ENCODE data around the gene DSG2. TPM values are rescaled to one million over a fixed set of nuclear protein-coding genes. Genes with fewer than 3 reads are reported as not detected.
A peak's percentile ranks its signal among the peaks of the same experiment; 100 is the strongest.

The DSG2 gene
- 8.7 TPM for polyA plus RNA-seq (2012; ENCODE audit: low read depth, missing spikeins)

GRCh38 chr18:31497836-31498573 lies at the start of gene DSG2:
DSG2 (plus strand) TSS chr18:31498177; CDS start chr18:31498252, 75 bp downstream.
- peak; percentile 41; the same call in 1 of the 2 replicates for TF ChIP-seq POLR2AphosphoS5 (IDR thresholded peaks at IDR 0.05; ENCODE audit: low read depth, low read length)
- TF ChIP-seq POU2F2 (IDR thresholded peaks at IDR 0.05; ENCODE audit: low read depth, low read length), result no peak
- TF ChIP-seq TAF1 (IDR thresholded peaks at IDR 0.05; ENCODE audit: low read depth, low read length), result peak; percentile 1; the same call in 1 of the 2 replicates
- no peak for TF ChIP-seq PAX5 (IDR thresholded peaks at IDR 0.05; ENCODE audit: insufficient read depth, low read length, severe bottlenecking)
- no peak for TF ChIP-seq SPI1 (IDR thresholded peaks at IDR 0.05; ENCODE audit: low read depth, low read length)
- 0 out of 2 replicates have a peak, but pooled peaks have one; percentile 33 for TF ChIP-seq POLR2A (IDR thresholded peaks at IDR 0.05; ENCODE audit: low read depth, low read length)
- FAIRE-seq, result peak; percentile 85
- peak; percentile 74 for DNase-seq (ENCODE audit: insufficient read length, low spot score)

GRCh38 chr18:31450409-31450808 lies 47.6 kb upstream of the DSG2 start:
- DNase-seq (ENCODE audit: insufficient read length, low spot score) (no peak), FAIRE-seq (no peak)
- TF ChIP-seq POLR2AphosphoS5 (IDR thresholded peaks at IDR 0.05; ENCODE audit: low read depth, low read length) (no peak), POU2F2 (IDR thresholded peaks at IDR 0.05; ENCODE audit: low read depth, low read length) (no peak), TAF1 (IDR thresholded peaks at IDR 0.05; ENCODE audit: low read depth, low read length) (no peak), PAX5 (IDR thresholded peaks at IDR 0.05; ENCODE audit: insufficient read depth, low read length, severe bottlenecking) (no peak), SPI1 (IDR thresholded peaks at IDR 0.05; ENCODE audit: low read depth, low read length) (no peak), POLR2A (IDR thresholded peaks at IDR 0.05; ENCODE audit: low read depth, low read length) (no peak)

GRCh38 chr18:31451625-31452024 lies 46.4 kb upstream of the DSG2 start:
- DNase-seq (ENCODE audit: insufficient read length, low spot score), result no peak
- TF ChIP-seq TAF1 (IDR thresholded peaks at IDR 0.05; ENCODE audit: low read depth, low read length) (no peak), PAX5 (IDR thresholded peaks at IDR 0.05; ENCODE audit: insufficient read depth, low read length, severe bottlenecking) (no peak), POU2F2 (IDR thresholded peaks at IDR 0.05; ENCODE audit: low read depth, low read length) (no peak), POLR2AphosphoS5 (IDR thresholded peaks at IDR 0.05; ENCODE audit: low read depth, low read length) (no peak), POLR2A (IDR thresholded peaks at IDR 0.05; ENCODE audit: low read depth, low read length) (no peak), SPI1 (IDR thresholded peaks at IDR 0.05; ENCODE audit: low read depth, low read length) (no peak)
- FAIRE-seq, result peak; percentile 47

GRCh38 chr18:31454066-31454708 lies 43.8 kb upstream of the DSG2 start:
- FAIRE-seq (no peak), DNase-seq (ENCODE audit: insufficient read length, low spot score) (no peak)
- TF ChIP-seq SPI1 (IDR thresholded peaks at IDR 0.05; ENCODE audit: low read depth, low read length) (no peak), POLR2AphosphoS5 (IDR thresholded peaks at IDR 0.05; ENCODE audit: low read depth, low read length) (no peak), POLR2A (IDR thresholded peaks at IDR 0.05; ENCODE audit: low read depth, low read length) (no peak), TAF1 (IDR thresholded peaks at IDR 0.05; ENCODE audit: low read depth, low read length) (no peak), POU2F2 (IDR thresholded peaks at IDR 0.05; ENCODE audit: low read depth, low read length) (no peak), PAX5 (IDR thresholded peaks at IDR 0.05; ENCODE audit: insufficient read depth, low read length, severe bottlenecking) (no peak)

GRCh38 chr18:31469629-31470028 lies 28.3 kb upstream of the DSG2 start:
- FAIRE-seq, result no peak
- DNase-seq (ENCODE audit: insufficient read length, low spot score), result no peak
- TF ChIP-seq PAX5 (IDR thresholded peaks at IDR 0.05; ENCODE audit: insufficient read depth, low read length, severe bottlenecking), result no peak
- TF ChIP-seq POLR2AphosphoS5 (IDR thresholded peaks at IDR 0.05; ENCODE audit: low read depth, low read length), result no peak
- TF ChIP-seq SPI1 (IDR thresholded peaks at IDR 0.05; ENCODE audit: low read depth, low read length), result no peak
- TF ChIP-seq POLR2A (IDR thresholded peaks at IDR 0.05; ENCODE audit: low read depth, low read length), result no peak
- TF ChIP-seq TAF1 (IDR thresholded peaks at IDR 0.05; ENCODE audit: low read depth, low read length), result no peak
- TF ChIP-seq POU2F2 (IDR thresholded peaks at IDR 0.05; ENCODE audit: low read depth, low read length), result no peak

GRCh38 chr18:31478688-31479087 lies 19.3 kb upstream of the DSG2 start:
- FAIRE-seq (no peak), DNase-seq (ENCODE audit: insufficient read length, low spot score) (no peak)
- no peak for TF ChIP-seq PAX5 (IDR thresholded peaks at IDR 0.05; ENCODE audit: insufficient read depth, low read length, severe bottlenecking)
- no peak for TF ChIP-seq SPI1 (IDR thresholded peaks at IDR 0.05; ENCODE audit: low read depth, low read length)
- no peak for TF ChIP-seq TAF1 (IDR thresholded peaks at IDR 0.05; ENCODE audit: low read depth, low read length)
- TF ChIP-seq POLR2A (IDR thresholded peaks at IDR 0.05; ENCODE audit: low read depth, low read length), result no peak
- TF ChIP-seq POLR2AphosphoS5 (IDR thresholded peaks at IDR 0.05; ENCODE audit: low read depth, low read length), result no peak
- no peak for TF ChIP-seq POU2F2 (IDR thresholded peaks at IDR 0.05; ENCODE audit: low read depth, low read length)

- no peak for TF ChIP-seq TAF1 (IDR thresholded peaks at IDR 0.05; ENCODE audit: low read depth, low read length)
- no peak for TF ChIP-seq PAX5 (IDR thresholded peaks at IDR 0.05; ENCODE audit: insufficient read depth, low read length, severe bottlenecking)
- no peak for TF ChIP-seq POLR2A (IDR thresholded peaks at IDR 0.05; ENCODE audit: low read depth, low read length)
- no peak for TF ChIP-seq SPI1 (IDR thresholded peaks at IDR 0.05; ENCODE audit: low read depth, low read length)
- no peak for TF ChIP-seq POLR2AphosphoS5 (IDR thresholded peaks at IDR 0.05; ENCODE audit: low read depth, low read length)
- no peak for TF ChIP-seq POU2F2 (IDR thresholded peaks at IDR 0.05; ENCODE audit: low read depth, low read length)
- no peak for FAIRE-seq
- DNase-seq (ENCODE audit: insufficient read length, low spot score), result no peak
Observed at GRCh38 chr18:31482051-31482450, 15.9 kb upstream of the DSG2 start.

- DNase-seq (ENCODE audit: insufficient read length, low spot score) (no peak), FAIRE-seq (no peak)
- no peak for TF ChIP-seq TAF1 (IDR thresholded peaks at IDR 0.05; ENCODE audit: low read depth, low read length)
- no peak for TF ChIP-seq POLR2A (IDR thresholded peaks at IDR 0.05; ENCODE audit: low read depth, low read length)
- TF ChIP-seq SPI1 (IDR thresholded peaks at IDR 0.05; ENCODE audit: low read depth, low read length), result no peak
- TF ChIP-seq PAX5 (IDR thresholded peaks at IDR 0.05; ENCODE audit: insufficient read depth, low read length, severe bottlenecking), result no peak
- TF ChIP-seq POU2F2 (IDR thresholded peaks at IDR 0.05; ENCODE audit: low read depth, low read length), result no peak
- TF ChIP-seq POLR2AphosphoS5 (IDR thresholded peaks at IDR 0.05; ENCODE audit: low read depth, low read length), result no peak
Observed at GRCh38 chr18:31483396-31483795, 14.6 kb upstream of the DSG2 start.

GRCh38 chr18:31484461-31484860 lies 13.5 kb upstream of the DSG2 start:
- FAIRE-seq (peak; percentile 28), DNase-seq (ENCODE audit: insufficient read length, low spot score) (no peak)
- TF ChIP-seq SPI1 (IDR thresholded peaks at IDR 0.05; ENCODE audit: low read depth, low read length) (no peak), PAX5 (IDR thresholded peaks at IDR 0.05; ENCODE audit: insufficient read depth, low read length, severe bottlenecking) (no peak), POLR2A (IDR thresholded peaks at IDR 0.05; ENCODE audit: low read depth, low read length) (no peak), POLR2AphosphoS5 (IDR thresholded peaks at IDR 0.05; ENCODE audit: low read depth, low read length) (no peak), TAF1 (IDR thresholded peaks at IDR 0.05; ENCODE audit: low read depth, low read length) (no peak), POU2F2 (IDR thresholded peaks at IDR 0.05; ENCODE audit: low read depth, low read length) (no peak)

Data from GM12891 (cell line).